SK-N-SH (cell line): ENCODE results near the gene APBB2.

ENCODE experiments used
- CTCF ChIP-seq: fragments of 200-600 bp; sonication (generic); IDR thresholded peaks from 2 replicates; pipeline ENCODE4 v1.6.1; 2017; ENCODE audit warnings: antibody characterized with exemption, mild to moderate bottlenecking, moderate library complexity
- EZH2phosphoT487 ChIP-seq: fragments of 200-600 bp; sonication (generic); IDR thresholded peaks from 2 replicates; pipeline ENCODE4 v1.6.1; 2017; ENCODE audit warnings: low read depth, mixed run types, mild to moderate bottlenecking, antibody characterized with exemption, moderate library complexity, borderline replicate concordance
- GABPA ChIP-seq: IDR thresholded peaks from 2 replicates; pipeline ENCODE4 v1.4.0; 2012; ENCODE audit warnings: low read depth, mild to moderate bottlenecking
- IRF3 ChIP-seq: fragments of 150-350 bp; IDR thresholded peaks from 2 replicates; pipeline ENCODE4 v1.6.1; 2016; ENCODE audit warnings: mild to moderate bottlenecking, low read depth, low read length
- POLR2AphosphoS5 ChIP-seq: IDR thresholded peaks from 2 replicates; pipeline ENCODE4 v1.6.1; 2012; ENCODE audit warnings: low read depth, low read length
- REST ChIP-seq: IDR thresholded peaks from 2 replicates; pipeline ENCODE4 v1.6.1; 2012; ENCODE audit warnings: mild to moderate bottlenecking, low read depth, low read length, moderate library complexity
- YY1 ChIP-seq: IDR thresholded peaks from 2 replicates; pipeline ENCODE4 v1.4.0; 2012; ENCODE audit warnings: low read depth, mild to moderate bottlenecking
- TF ChIP-seq, protein P1 (sequence below): fragments of 150-350 bp; IDR thresholded peaks from 2 replicates; pipeline ENCODE4 v1.6.1; 2017; ENCODE audit warnings: antibody characterized with exemption, low read length, low read depth, borderline replicate concordance

DNA sequence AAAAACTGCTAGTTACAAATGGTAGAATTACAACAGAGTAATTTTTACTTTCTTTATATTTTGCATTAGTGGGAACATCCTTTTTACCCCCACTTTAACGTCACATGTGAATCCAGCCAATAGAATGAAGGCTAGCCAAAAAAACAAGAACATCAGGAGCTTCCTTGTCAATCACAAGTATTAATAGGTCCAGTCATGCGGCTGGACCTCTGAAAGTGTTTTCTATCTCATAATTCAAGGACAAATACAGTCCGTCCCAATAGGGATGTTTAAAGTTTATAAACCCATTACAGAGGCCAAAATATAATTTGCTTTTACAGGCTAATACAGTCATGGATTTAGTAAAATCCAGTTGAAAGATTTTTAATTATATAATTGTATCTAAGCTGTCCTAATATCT, 110.7 kb downstream of the APBB2 start:
- TF ChIP-seq POLR2AphosphoS5 (no peak), REST (no peak), CTCF (no peak), GABPA (no peak), IRF3 (no peak), YY1 (no peak), EZH2phosphoT487 (no peak)
- TF ChIP-seq, protein P1, sequence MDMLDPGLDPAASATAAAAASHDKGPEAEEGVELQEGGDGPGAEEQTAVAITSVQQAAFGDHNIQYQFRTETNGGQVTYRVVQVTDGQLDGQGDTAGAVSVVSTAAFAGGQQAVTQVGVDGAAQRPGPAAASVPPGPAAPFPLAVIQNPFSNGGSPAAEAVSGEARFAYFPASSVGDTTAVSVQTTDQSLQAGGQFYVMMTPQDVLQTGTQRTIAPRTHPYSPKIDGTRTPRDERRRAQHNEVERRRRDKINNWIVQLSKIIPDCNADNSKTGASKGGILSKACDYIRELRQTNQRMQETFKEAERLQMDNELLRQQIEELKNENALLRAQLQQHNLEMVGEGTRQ = no peak
